ENCODE measurements around the gene EML6. TPM values are rescaled to one million over a fixed set of nuclear protein-coding genes. Genes with fewer than 3 reads are reported as not detected.

EML6 gene
- total RNA-seq, 1 experiment from 2014 or later: 15.7 TPM

- H3K9me3 ChIP-seq (ENCODE audit: low read length): no peaks in the 10 kb centered on the region
- no TSS peak for BruUV-seq (replicated peaks)
- ChIA-PET POLR2A (ENCODE audit: unreplicated experiment) (no interaction called here), CTCF (no interaction called here)
- no peaks in the 10 kb centered on the region for H3K27me3 ChIP-seq (ENCODE audit: low read length)
- no peak for ATAC-seq
- H3K36me3 ChIP-seq (ENCODE audit: low read depth, low read length): no peaks in the 10 kb centered on the region
- H3K9me2 ChIP-seq (replicated peaks; ENCODE audit: low read length): no peaks in the 10 kb centered on the region
- H3F3A ChIP-seq (ENCODE audit: low read length, unreplicated experiment): no peaks in the 10 kb centered on the region
- intact Hi-C loops (cut with micrococcal nuclease): no loop called here
- H3K27ac ChIP-seq (ENCODE audit: low read length): no peak overlapping the region
- H3K4me1 ChIP-seq (ENCODE audit: insufficient read depth, low read length): peaks cover 46% of the 10 kb centered on the region
- H3K4me3 ChIP-seq (ENCODE audit: low read length): no peak overlapping the region
- DNase-seq: no peak
- H3K9ac ChIP-seq (ENCODE audit: low read length): no peak overlapping the region
- TF ChIP-seq, protein P1, sequence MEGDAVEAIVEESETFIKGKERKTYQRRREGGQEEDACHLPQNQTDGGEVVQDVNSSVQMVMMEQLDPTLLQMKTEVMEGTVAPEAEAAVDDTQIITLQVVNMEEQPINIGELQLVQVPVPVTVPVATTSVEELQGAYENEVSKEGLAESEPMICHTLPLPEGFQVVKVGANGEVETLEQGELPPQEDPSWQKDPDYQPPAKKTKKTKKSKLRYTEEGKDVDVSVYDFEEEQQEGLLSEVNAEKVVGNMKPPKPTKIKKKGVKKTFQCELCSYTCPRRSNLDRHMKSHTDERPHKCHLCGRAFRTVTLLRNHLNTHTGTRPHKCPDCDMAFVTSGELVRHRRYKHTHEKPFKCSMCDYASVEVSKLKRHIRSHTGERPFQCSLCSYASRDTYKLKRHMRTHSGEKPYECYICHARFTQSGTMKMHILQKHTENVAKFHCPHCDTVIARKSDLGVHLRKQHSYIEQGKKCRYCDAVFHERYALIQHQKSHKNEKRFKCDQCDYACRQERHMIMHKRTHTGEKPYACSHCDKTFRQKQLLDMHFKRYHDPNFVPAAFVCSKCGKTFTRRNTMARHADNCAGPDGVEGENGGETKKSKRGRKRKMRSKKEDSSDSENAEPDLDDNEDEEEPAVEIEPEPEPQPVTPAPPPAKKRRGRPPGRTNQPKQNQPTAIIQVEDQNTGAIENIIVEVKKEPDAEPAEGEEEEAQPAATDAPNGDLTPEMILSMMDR (conservative IDR thresholded peaks at IDR 0.05; ENCODE audit: low read depth, low read length): no peak
- TF ChIP-seq EZH2 (IDR thresholded peaks at IDR 0.05; ENCODE audit: low read length, unreplicated experiment): no peak
- no peak for TF ChIP-seq EZH2phosphoT487 (IDR thresholded peaks at IDR 0.05; ENCODE audit: borderline replicate concordance, low read length)
- no peaks in the 10 kb centered on the region for H3K79me2 ChIP-seq (ENCODE audit: low read length)
- H2AFZ ChIP-seq (ENCODE audit: low read length): no peak overlapping the region
- H4K20me1 ChIP-seq (ENCODE audit: low read length): no peaks in the 10 kb centered on the region
- H3K4me2 ChIP-seq (ENCODE audit: low read length): no peak overlapping the region
Observed at GRCh38 chr2:54760310-54760709, 36.8 kb downstream of the EML6 start.

DNA sequence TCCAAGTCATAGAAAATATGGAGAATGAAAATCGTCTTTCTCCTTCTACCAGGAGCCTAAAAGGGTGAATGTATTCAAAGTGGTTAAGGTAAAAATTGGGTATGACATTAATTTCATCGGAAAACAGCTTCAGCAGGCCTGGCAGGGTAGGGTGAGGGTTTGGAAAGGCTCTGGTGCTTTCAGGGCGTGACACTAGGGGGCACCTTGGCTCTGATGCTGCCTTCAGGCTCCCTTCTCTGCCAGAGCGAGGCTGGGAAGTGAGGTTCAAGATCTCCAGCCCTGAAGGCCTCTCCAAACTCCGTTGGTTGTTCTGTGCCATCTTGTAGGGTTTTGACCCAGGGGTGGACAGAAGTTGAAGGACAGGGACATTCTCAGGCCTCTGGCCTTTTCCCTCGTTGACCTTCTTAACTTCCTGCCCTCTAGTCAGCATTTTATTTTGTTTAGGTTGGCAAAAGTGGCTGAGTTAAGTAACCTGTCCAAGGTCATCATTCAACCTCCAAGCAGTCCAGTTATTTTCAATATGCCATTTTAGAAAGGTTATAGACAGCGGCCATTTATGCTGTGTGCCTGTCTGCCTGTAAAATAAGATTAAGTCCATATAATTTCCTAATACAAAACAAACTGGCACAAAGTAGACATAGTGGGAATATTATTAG is 40.3 kb downstream of the EML6 start:
- ChIA-PET POLR2A (ENCODE audit: unreplicated experiment) (no interaction called here), CTCF (no interaction called here)
- no peaks in the 10 kb centered on the region for H3K36me3 ChIP-seq (ENCODE audit: low read depth, low read length)
- no peak for TF ChIP-seq EZH2 (IDR thresholded peaks at IDR 0.05; ENCODE audit: low read length, unreplicated experiment)
- TF ChIP-seq, protein P1 (conservative IDR thresholded peaks at IDR 0.05; ENCODE audit: low read depth, low read length): peak; percentile 39
- H3K9me3 ChIP-seq (ENCODE audit: low read length): no peaks in the 10 kb centered on the region
- H3K4me3 ChIP-seq (ENCODE audit: low read length): no peak overlapping the region
- no peak overlapping the region for H2AFZ ChIP-seq (ENCODE audit: low read length)
- H3K9me2 ChIP-seq (replicated peaks; ENCODE audit: low read length): no peaks in the 10 kb centered on the region
- BruUV-seq (replicated peaks): no TSS peak
- no peaks in the 10 kb centered on the region for H3K79me2 ChIP-seq (ENCODE audit: low read length)
- peaks cover 38% of the 10 kb centered on the region for H3K4me1 ChIP-seq (ENCODE audit: insufficient read depth, low read length)
- ATAC-seq (no peak), DNase-seq (no peak)
- H3F3A ChIP-seq (ENCODE audit: low read length, unreplicated experiment): no peaks in the 10 kb centered on the region
- H3K27ac ChIP-seq (ENCODE audit: low read length): no peak overlapping the region
- H4K20me1 ChIP-seq (ENCODE audit: low read length): no peaks in the 10 kb centered on the region
- intact Hi-C loops (cut with micrococcal nuclease): no loop called here
- no peak overlapping the region for H3K4me2 ChIP-seq (ENCODE audit: low read length)
- no peaks in the 10 kb centered on the region for H3K27me3 ChIP-seq (ENCODE audit: low read length)
- H3K9ac ChIP-seq (ENCODE audit: low read length): no peak overlapping the region

DNA sequence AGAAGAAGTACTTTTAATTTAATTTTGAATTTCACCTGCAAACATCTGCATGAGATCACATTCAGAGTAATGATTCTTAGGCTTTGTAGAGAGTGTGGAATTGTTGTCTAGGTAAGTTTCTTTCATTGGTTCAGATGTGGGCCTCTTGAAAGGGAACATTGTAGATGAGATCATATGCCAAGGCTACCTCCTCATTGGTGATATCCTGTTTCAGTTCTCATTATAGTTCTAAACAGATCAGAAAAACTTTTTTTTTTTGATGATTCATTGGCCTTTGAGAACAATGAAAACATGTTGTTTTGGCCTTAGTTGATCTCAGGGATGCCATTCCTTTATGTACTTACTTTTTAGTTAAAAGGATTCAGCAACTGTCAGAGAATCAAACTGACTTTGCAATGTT is 44.5 kb downstream of the EML6 start:
- no peak overlapping the region; the same call in 1 of the 2 replicates for H2AFZ ChIP-seq (ENCODE audit: low read length)
- ATAC-seq: peak; percentile 32
- H3K9ac ChIP-seq (ENCODE audit: low read length): no peak overlapping the region

More for the DNA sequence above, 44.5 kb downstream of the EML6 start:
- Histone ChIP-seq H3K4me3 (ENCODE audit: low read length) (no peak overlapping the region), H3K4me1 (ENCODE audit: insufficient read depth, low read length) (peaks cover 36% of the 10 kb centered on the region), H3K36me3 (ENCODE audit: low read depth, low read length) (no peaks in the 10 kb centered on the region), H3K4me2 (ENCODE audit: low read length) (no peak overlapping the region), H4K20me1 (ENCODE audit: low read length) (no peaks in the 10 kb centered on the region), H3K9me2 (replicated peaks; ENCODE audit: low read length) (no peaks in the 10 kb centered on the region), H3K27me3 (ENCODE audit: low read length) (no peaks in the 10 kb centered on the region), H3K9me3 (ENCODE audit: low read length) (no peaks in the 10 kb centered on the region), H3K27ac (ENCODE audit: low read length) (peak overlapping the region; percentile 35), H3K79me2 (ENCODE audit: low read length) (no peaks in the 10 kb centered on the region), H3F3A (ENCODE audit: low read length, unreplicated experiment) (peaks cover 9% of the 10 kb centered on the region)
- POLR2A ChIA-PET (ENCODE audit: unreplicated experiment): interaction anchor here (0.6 kb wide), 1 partner anchor 14 kb away, joined by 26 read pairs; no protein-coding TSS in a partner anchor
- intact Hi-C loops (cut with micrococcal nuclease): no loop called here
- peak; percentile 69 for DNase-seq
- CTCF ChIA-PET: no interaction called here
- BruUV-seq (replicated peaks): no TSS peak
- no peak for TF ChIP-seq EZH2phosphoT487 (IDR thresholded peaks at IDR 0.05; ENCODE audit: borderline replicate concordance, low read length)
- TF ChIP-seq, protein P1 (conservative IDR thresholded peaks at IDR 0.05; ENCODE audit: low read depth, low read length): no peak
- no peak for TF ChIP-seq EZH2 (IDR thresholded peaks at IDR 0.05; ENCODE audit: low read length, unreplicated experiment)
